Measurements from ENCODE around the gene IKZF2. TPM values are rescaled to one million over a fixed set of nuclear protein-coding genes. Genes with fewer than 3 reads are reported as not detected.

The IKZF2 gene
- total RNA-seq, 1 donor from 2014 or later, result 4.2 TPM

GRCh38 chr2:213065583-213066442, 85.6 kb downstream of the IKZF2 start:
- H3K4me3 ChIP-seq (ENCODE audit: low read length in 3 of 3), result peak overlapping the region; percentile 12 to 51 (median 36)
- H3K36me3 ChIP-seq (ENCODE audit: control insufficient read depth in 3 of 3, insufficient read depth in 3 of 3, low read length in 3 of 3), result no peaks in the 10 kb centered on the region
- H3K4me1 ChIP-seq (ENCODE audit: control insufficient read depth in 3 of 3, insufficient read depth in 3 of 3, low read length in 3 of 3), result peaks cover 8 to 29% (median 11%) of the 10 kb centered on the region in 3 donors
- H3K9me3 ChIP-seq (ENCODE audit: control insufficient read depth in 3 of 3, low read length in 3 of 3), result no peaks in the 10 kb centered on the region
- H3K27ac ChIP-seq (ENCODE audit: low read depth, low read length), result peak overlapping the region; percentile 29
- H3K27me3 ChIP-seq (ENCODE audit: control insufficient read depth in 3 of 3, insufficient read depth in 3 of 3, low read length in 3 of 3), result no peaks in the 10 kb centered on the region
- H3K9ac ChIP-seq (ENCODE audit: low read depth in 1 of 3, low read length in 3 of 3), result peak overlapping the region; percentile 19 to 47 (median 27)

DNA sequence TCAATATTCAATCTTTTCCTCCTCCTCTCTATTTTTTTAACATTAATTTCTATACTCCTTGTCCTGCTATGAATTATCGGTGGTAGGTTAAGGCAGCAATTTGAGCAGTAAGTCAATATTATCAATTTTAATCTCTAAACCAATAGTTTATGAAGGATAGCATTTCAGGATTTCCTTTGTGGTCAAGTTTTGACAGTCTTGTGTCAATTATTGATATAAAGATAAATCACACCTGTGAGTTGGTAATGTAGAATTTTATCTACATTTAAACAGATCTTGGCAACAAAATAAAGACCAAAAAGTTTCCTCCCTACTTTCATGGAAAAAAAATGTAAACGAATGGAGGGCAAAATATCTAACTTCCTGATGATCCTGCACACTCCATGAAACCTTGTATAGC, 87.3 kb downstream of the IKZF2 start:
- Histone ChIP-seq H3K9ac (ENCODE audit: low read depth in 1 of 3, low read length in 3 of 3) (no peak overlapping the region), H3K4me3 (ENCODE audit: low read length in 3 of 3) (no peak overlapping the region), H3K36me3 (ENCODE audit: control insufficient read depth in 3 of 3, insufficient read depth in 3 of 3, low read length in 3 of 3) (no peaks in the 10 kb centered on the region), H3K27ac (ENCODE audit: low read depth, low read length) (no peak overlapping the region), H3K9me3 (ENCODE audit: control insufficient read depth in 3 of 3, low read length in 3 of 3) (no peaks in the 10 kb centered on the region), H3K4me1 (ENCODE audit: control insufficient read depth in 3 of 3, insufficient read depth in 3 of 3, low read length in 3 of 3) (peaks cover 8 to 28% (median 11%) of the 10 kb centered on the region in 3 donors), H3K27me3 (ENCODE audit: control insufficient read depth in 3 of 3, insufficient read depth in 3 of 3, low read length in 3 of 3) (no peaks in the 10 kb centered on the region)

- H3K27me3 ChIP-seq (ENCODE audit: control insufficient read depth in 3 of 3, insufficient read depth in 3 of 3, low read length in 3 of 3), result no peaks in the 10 kb centered on the region
- no peaks in the 10 kb centered on the region for H3K9me3 ChIP-seq (ENCODE audit: control insufficient read depth in 3 of 3, low read length in 3 of 3)
- H3K4me1 ChIP-seq (ENCODE audit: control insufficient read depth in 3 of 3, insufficient read depth in 3 of 3, low read length in 3 of 3), result no peaks in the 10 kb centered on the region
- no peak overlapping the region for H3K9ac ChIP-seq (ENCODE audit: low read depth in 1 of 3, low read length in 3 of 3)
- no peak overlapping the region for H3K27ac ChIP-seq (ENCODE audit: low read depth, low read length)
- H3K36me3 ChIP-seq (ENCODE audit: control insufficient read depth in 3 of 3, insufficient read depth in 3 of 3, low read length in 3 of 3), result no peaks in the 10 kb centered on the region
- H3K4me3 ChIP-seq (ENCODE audit: low read length in 3 of 3), result no peak overlapping the region
Measured at GRCh38 chr2:213057977-213058376, 93.4 kb downstream of the IKZF2 start.

- Histone ChIP-seq H3K9me3 (ENCODE audit: control insufficient read depth in 3 of 3, low read length in 3 of 3) (no peaks in the 10 kb centered on the region), H3K9ac (ENCODE audit: low read depth in 1 of 3, low read length in 3 of 3) (no peak overlapping the region)
Measured at GRCh38 chr2:213046431-213046830, 105.0 kb downstream of the IKZF2 start.

DNA sequence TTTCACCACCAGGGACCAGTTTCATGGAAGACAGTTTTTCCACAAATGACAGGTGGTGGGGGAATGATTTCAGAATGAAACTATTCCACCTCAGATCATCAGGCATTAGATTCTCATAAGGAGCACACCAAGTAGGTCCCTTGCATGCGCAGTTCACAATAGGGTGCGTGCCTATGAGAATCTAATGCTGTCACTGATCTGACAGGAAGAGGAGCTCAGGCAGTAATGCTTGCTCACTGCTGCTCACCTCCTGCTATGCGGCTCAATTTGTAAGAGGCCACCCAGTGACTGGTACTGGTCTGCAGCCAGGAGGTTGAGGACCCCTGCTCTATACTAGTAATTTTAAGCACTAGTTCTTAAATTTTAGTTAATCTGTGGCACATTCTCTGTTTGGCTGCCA, 107.8 kb downstream of the IKZF2 start:
- Histone ChIP-seq H3K9me3 (ENCODE audit: control insufficient read depth in 3 of 3, low read length in 3 of 3) (no peaks in the 10 kb centered on the region), H3K36me3 (ENCODE audit: control insufficient read depth in 3 of 3, insufficient read depth in 3 of 3, low read length in 3 of 3) (peaks cover 0 to 20% (median 6%) of the 10 kb centered on the region in 3 donors), H3K27me3 (ENCODE audit: control insufficient read depth in 3 of 3, insufficient read depth in 3 of 3, low read length in 3 of 3) (no peaks in the 10 kb centered on the region), H3K27ac (ENCODE audit: low read depth, low read length) (no peak overlapping the region), H3K4me1 (ENCODE audit: control insufficient read depth in 3 of 3, insufficient read depth in 3 of 3, low read length in 3 of 3) (no peaks in the 10 kb centered on the region), H3K4me3 (ENCODE audit: low read length in 3 of 3) (no peak overlapping the region), H3K9ac (ENCODE audit: low read depth in 1 of 3, low read length in 3 of 3) (no peak overlapping the region)

More at GRCh38 chr2:213046431-213046830, 105.0 kb downstream of the IKZF2 start:
- Histone ChIP-seq H3K4me3 (ENCODE audit: low read length in 3 of 3) (no peak overlapping the region), H3K4me1 (ENCODE audit: control insufficient read depth in 3 of 3, insufficient read depth in 3 of 3, low read length in 3 of 3) (no peaks in the 10 kb centered on the region), H3K27me3 (ENCODE audit: control insufficient read depth in 3 of 3, insufficient read depth in 3 of 3, low read length in 3 of 3) (no peaks in the 10 kb centered on the region), H3K27ac (ENCODE audit: low read depth, low read length) (no peak overlapping the region), H3K36me3 (ENCODE audit: control insufficient read depth in 3 of 3, insufficient read depth in 3 of 3, low read length in 3 of 3) (peaks cover 0 to 20% (median 6%) of the 10 kb centered on the region in 3 donors)

DNA sequence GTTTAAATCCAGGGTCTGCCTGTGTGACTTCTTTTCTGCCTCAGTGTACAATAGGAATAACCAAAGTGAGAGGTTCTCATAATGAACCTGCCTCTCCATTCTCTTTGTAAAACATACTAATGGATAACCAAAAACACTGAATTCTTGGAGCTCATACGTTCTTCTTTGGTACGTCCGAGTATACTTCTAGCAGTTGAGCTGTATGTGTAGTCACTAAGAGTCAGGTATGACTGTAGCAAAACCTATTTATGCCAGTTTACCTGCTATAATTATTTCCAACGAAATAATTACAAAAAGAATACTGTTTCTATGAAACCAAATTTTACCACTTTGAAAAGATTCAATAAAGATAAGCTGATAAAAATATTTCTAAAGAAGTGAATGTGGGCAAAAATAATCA, 109.2 kb downstream of the IKZF2 start:
- Histone ChIP-seq H3K27ac (ENCODE audit: low read depth, low read length) (no peak overlapping the region), H3K4me1 (ENCODE audit: control insufficient read depth in 3 of 3, insufficient read depth in 3 of 3, low read length in 3 of 3) (no peaks in the 10 kb centered on the region), H3K36me3 (ENCODE audit: control insufficient read depth in 3 of 3, insufficient read depth in 3 of 3, low read length in 3 of 3) (peaks cover 0 to 12% (median 5%) of the 10 kb centered on the region in 3 donors), H3K4me3 (ENCODE audit: low read length in 3 of 3) (no peak overlapping the region), H3K9ac (ENCODE audit: low read depth in 1 of 3, low read length in 3 of 3) (no peak overlapping the region), H3K9me3 (ENCODE audit: control insufficient read depth in 3 of 3, low read length in 3 of 3) (no peaks in the 10 kb centered on the region), H3K27me3 (ENCODE audit: control insufficient read depth in 3 of 3, insufficient read depth in 3 of 3, low read length in 3 of 3) (no peaks in the 10 kb centered on the region)

GRCh38 chr2:213036836-213037235, 114.6 kb downstream of the IKZF2 start:
- Histone ChIP-seq H3K9me3 (ENCODE audit: control insufficient read depth in 3 of 3, low read length in 3 of 3) (no peaks in the 10 kb centered on the region), H3K4me1 (ENCODE audit: control insufficient read depth in 3 of 3, insufficient read depth in 3 of 3, low read length in 3 of 3) (no peaks in the 10 kb centered on the region), H3K27me3 (ENCODE audit: control insufficient read depth in 3 of 3, insufficient read depth in 3 of 3, low read length in 3 of 3) (no peaks in the 10 kb centered on the region), H3K36me3 (ENCODE audit: control insufficient read depth in 3 of 3, insufficient read depth in 3 of 3, low read length in 3 of 3) (peaks cover 0 to 2% (median 0%) of the 10 kb centered on the region in 3 donors), H3K27ac (ENCODE audit: low read depth, low read length) (no peak overlapping the region), H3K9ac (ENCODE audit: low read depth in 1 of 3, low read length in 3 of 3) (no peak overlapping the region), H3K4me3 (ENCODE audit: low read length in 3 of 3) (no peak overlapping the region)

- H3K4me3 ChIP-seq (ENCODE audit: low read length in 3 of 3), result no peak overlapping the region
- no peak overlapping the region for H3K9ac ChIP-seq (ENCODE audit: low read depth in 1 of 3, low read length in 3 of 3)
- H3K4me1 ChIP-seq (ENCODE audit: control insufficient read depth in 3 of 3, insufficient read depth in 3 of 3, low read length in 3 of 3), result no peaks in the 10 kb centered on the region
- no peak overlapping the region for H3K27ac ChIP-seq (ENCODE audit: low read depth, low read length)
- H3K9me3 ChIP-seq (ENCODE audit: control insufficient read depth in 3 of 3, low read length in 3 of 3), result no peaks in the 10 kb centered on the region
- H3K27me3 ChIP-seq (ENCODE audit: control insufficient read depth in 3 of 3, insufficient read depth in 3 of 3, low read length in 3 of 3), result no peaks in the 10 kb centered on the region
- peaks cover 0 to 2% (median 0%) of the 10 kb centered on the region in 3 donors for H3K36me3 ChIP-seq (ENCODE audit: control insufficient read depth in 3 of 3, insufficient read depth in 3 of 3, low read length in 3 of 3)
Measured at GRCh38 chr2:213034585-213034984, 116.8 kb downstream of the IKZF2 start.

DNA sequence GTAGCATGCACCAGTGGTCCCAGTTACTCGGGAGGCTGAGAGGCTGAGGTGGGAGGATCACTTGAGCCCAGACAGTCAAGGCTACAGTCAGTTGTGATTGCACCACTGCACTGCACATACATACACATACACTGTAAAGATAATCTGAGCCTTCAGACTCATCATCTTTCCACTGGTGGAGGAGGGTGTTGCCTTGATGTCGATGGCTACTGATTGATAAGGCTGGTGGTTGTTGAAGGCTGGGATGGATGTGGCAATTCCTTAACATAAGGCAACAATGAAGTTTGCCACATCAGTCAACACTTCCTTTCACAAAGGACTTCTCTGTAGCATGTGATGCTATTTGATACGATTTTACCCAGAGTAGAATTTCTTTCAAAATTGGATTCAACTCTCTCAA, 118.8 kb downstream of the IKZF2 start:
- H3K9ac ChIP-seq (ENCODE audit: low read depth in 1 of 3, low read length in 3 of 3), result no peak overlapping the region
- H3K27ac ChIP-seq (ENCODE audit: low read depth, low read length), result no peak overlapping the region
- H3K36me3 ChIP-seq (ENCODE audit: control insufficient read depth in 3 of 3, insufficient read depth in 3 of 3, low read length in 3 of 3), result peaks cover 0 to 2% (median 0%) of the 10 kb centered on the region in 3 donors
- H3K4me1 ChIP-seq (ENCODE audit: control insufficient read depth in 3 of 3, insufficient read depth in 3 of 3, low read length in 3 of 3), result no peaks in the 10 kb centered on the region
- H3K4me3 ChIP-seq (ENCODE audit: low read length in 3 of 3), result no peak overlapping the region
- no peaks in the 10 kb centered on the region for H3K9me3 ChIP-seq (ENCODE audit: control insufficient read depth in 3 of 3, low read length in 3 of 3)
- no peaks in the 10 kb centered on the region for H3K27me3 ChIP-seq (ENCODE audit: control insufficient read depth in 3 of 3, insufficient read depth in 3 of 3, low read length in 3 of 3)

DNA sequence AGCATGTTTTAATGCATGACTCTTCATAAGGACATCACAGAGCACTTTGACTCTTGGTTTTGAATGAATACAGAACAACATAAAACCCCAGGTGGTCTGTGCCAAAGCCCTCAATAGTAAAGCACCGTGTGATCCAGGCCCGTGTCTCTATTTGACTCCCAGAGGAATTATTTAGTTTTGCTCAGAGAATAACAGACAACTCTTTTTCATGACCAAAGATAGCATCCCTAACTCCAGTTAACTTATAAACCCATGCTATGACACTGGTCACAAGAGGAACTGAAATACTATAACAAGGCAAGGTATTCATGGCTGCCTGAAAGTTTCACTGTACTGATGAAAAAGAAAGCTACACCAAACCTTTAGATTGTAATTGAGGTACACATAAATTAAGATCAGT, 128.4 kb downstream of the IKZF2 start:
- no peak overlapping the region for H3K27ac ChIP-seq (ENCODE audit: low read depth, low read length)

More for the DNA sequence above, 128.4 kb downstream of the IKZF2 start:
- peaks cover 0 to 2% (median 0%) of the 10 kb centered on the region in 3 donors for H3K36me3 ChIP-seq (ENCODE audit: control insufficient read depth in 3 of 3, insufficient read depth in 3 of 3, low read length in 3 of 3)
- H3K9me3 ChIP-seq (ENCODE audit: control insufficient read depth in 3 of 3, low read length in 3 of 3), result no peaks in the 10 kb centered on the region
- no peaks in the 10 kb centered on the region for H3K4me1 ChIP-seq (ENCODE audit: control insufficient read depth in 3 of 3, insufficient read depth in 3 of 3, low read length in 3 of 3)
- H3K4me3 ChIP-seq (ENCODE audit: low read length in 3 of 3), result no peak overlapping the region
- no peaks in the 10 kb centered on the region for H3K27me3 ChIP-seq (ENCODE audit: control insufficient read depth in 3 of 3, insufficient read depth in 3 of 3, low read length in 3 of 3)
- H3K9ac ChIP-seq (ENCODE audit: low read depth in 1 of 3, low read length in 3 of 3), result no peak overlapping the region

Measured in skeletal muscle tissue (tissue), 4 donors.